Heart right ventricle (tissue), 16 donors: ENCODE results near the gene TAAR2. TPM values are rescaled to one million over a fixed set of nuclear protein-coding genes. Genes with fewer than 3 reads are reported as not detected.

Experiments
- ATAC-seq, 8 donors: fragments of 200-7000 bp; cut with Tn5 transposase; one replicate each; pipeline ENCODE4 v1.9.1; 2020; ENCODE audit warnings: mild to moderate bottlenecking in 8 of 8, moderate library complexity in 8 of 8, moderate number of reproducible peaks in 1 of 8
- DNase-seq, 2 donors: peaks; one replicate each; pipeline ENCODE4 v3.0.0-alpha.2; 2020
- H3K27ac ChIP-seq, 10 donors: fragments of 200-600 bp; sonication (generic) in 2 of 10; one replicate each; pipeline versions ENCODE4 v1.5.0 to v1.8.0; 2020 to 2022; ENCODE audit warnings: mild to moderate bottlenecking in 3 of 10
- H3K27me3 ChIP-seq, 7 donors: fragments of 200-600 bp; one replicate each; pipeline ENCODE4 v1.8.0; 2021 to 2022; ENCODE audit warnings: mild to moderate bottlenecking in 2 of 7
- H3K36me3 ChIP-seq, 9 donors: fragments of 200-600 bp; sonication (generic) in 1 of 9; one replicate each; pipeline versions ENCODE4 v1.5.0 to v1.8.0; 2020 to 2022; ENCODE audit warnings: mild to moderate bottlenecking in 2 of 9
- H3K4me1 ChIP-seq, 9 donors: fragments of 200-600 bp; sonication (generic) in 1 of 9; one replicate each; pipeline versions ENCODE4 v1.5.0 to v1.8.0; 2020 to 2022; ENCODE audit warnings: mild to moderate bottlenecking in 4 of 9
- H3K4me3 ChIP-seq, 10 donors: fragments of 200-600 bp; sonication (generic) in 2 of 10; one replicate each; pipeline versions ENCODE4 v1.5.0 to v1.8.0; 2020 to 2022; ENCODE audit warnings: mild to moderate bottlenecking in 7 of 10, moderate library complexity in 2 of 10
- H3K9me3 ChIP-seq, 11 donors: fragments of 200-600 bp in 10 of 11; sonication (generic) in 2 of 11; one replicate each; pipeline versions ENCODE4 v1.5.0 to v1.8.0; 2013 to 2022; ENCODE audit warnings: mild to moderate bottlenecking in 2 of 11, control low read depth in 1 of 11, moderate library complexity in 1 of 11
- WGBS, 2 donors: extraction: QIAGEN DNeasy Blood & Tissue Kit; methylation state at CpG; one replicate each; pipeline ENCODE4 v1.1.7; 2013; ENCODE audit warnings: inconsistent platforms in 1 of 2; 5-methylcytosine and 5-hydroxymethylcytosine counted together
- intact Hi-C, 10 donors: fragments of 100-400 bp; cut with DNase I; formaldehyde crosslinking; loops; one replicate each; pipeline versions ENCODE4 v1.11.1 to v1.14.2; 2022
- polyA plus RNA-seq, 2 donors: library from polyadenylated mRNA; stranded (reverse); fragments of 200-250 nt; gene quantifications; one replicate each; pipeline ENCODE4 v1.2.3, GENCODE V29; 2013
- total RNA-seq, 10 donors: library from RNA; stranded (reverse); fragmentation: NEBNext Ultra II Directional in 3 of 10; extraction: Animal tissue kit (Norgen Biotek cat#: 25700) in 3 of 10; gene quantifications; one replicate each; pipeline versions ENCODE4 v1.2.1 to v1.2.4, GENCODE V29; 2021 to 2023
- TF ChIP-seq, protein P1 (sequence below), 9 donors: fragments of 200-600 bp; sonication (generic) in 2 of 9; IDR thresholded peaks; one replicate each; pipeline versions ENCODE4 v1.5.0 to v1.8.0; 2021 to 2022; ENCODE audit warnings: antibody characterized with exemption in 9 of 9, mild to moderate bottlenecking in 5 of 9, moderate library complexity in 1 of 9
- donor health status: Arrhythmogenic right ventricular cardiomyopathy.
- donor health status: ischemic (EF 13 %, LVEDD 7.1; RV severe dilation, severe dysfunction).
- donor health status: healthy with polysubstance abuse.
- donor health status: DM: no; HTN: yes; CAD: no.
- donor health status: DM: no; HTN: no; CAD: no.
- donor health status: ischemic (EF 25% LVEDD 6.9; RV normal size, moderate dysfunction).
- donor health status: ischemic (EF 25% LVEDD 5.7; RV mildly dilated, moderate dysfunction).
- donor health status: healthy.
- donor health status: DM: yes; HTN: yes; CAD: no.
- donor health status: Ischemic cardiomyopathy.
- donor health status: ischemic (EF 35%, LVEDD 5.7; RV mildly dilated, moderate dysfunction).
- donor health status: nonischemic (EF 11% LVEDD 7.7; RV severe dilation, severe dysfunction).
- donor health status: DM: yes; HTN: yes; CAD: no.
- donor health status: PGD.
- donor health status: ischemic (EF 29% LVEDD 5.4; RV normal size, mild dysfunction).
- donor health status: nonischemic (EF 23%, LVEDD 6.1; RV moderate dilation, normal function).

TAAR2 gene
- total and polyA plus RNA-seq, 12 donors: not detected

DNA sequence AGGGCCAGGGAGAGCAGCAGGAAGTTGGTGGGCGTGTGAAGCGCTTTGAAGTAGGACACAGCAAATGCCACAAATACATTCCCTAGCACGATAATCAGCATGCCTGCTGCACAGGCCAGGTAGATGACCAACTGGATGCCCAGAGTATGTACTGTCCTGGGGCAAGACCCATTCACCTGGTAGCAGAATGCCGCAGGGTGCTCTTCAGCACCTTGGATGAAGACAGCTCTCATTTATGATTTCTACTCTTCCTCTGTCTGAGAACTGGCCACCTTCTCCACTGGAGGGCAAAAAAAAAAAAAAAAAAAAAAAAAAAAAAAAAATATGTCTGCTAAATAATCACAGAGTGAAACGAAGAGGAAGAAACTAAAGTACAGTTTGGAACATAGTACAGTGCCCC lies 34.6 kb downstream of the TAAR2 start, which contains the start of gene TAAR5:
Gene TAAR5 (minus strand): TSS at position 288 of the 400 bp plus-strand sequence. CDS start 55 bp downstream, at position 233.
- TF ChIP-seq, protein P1, sequence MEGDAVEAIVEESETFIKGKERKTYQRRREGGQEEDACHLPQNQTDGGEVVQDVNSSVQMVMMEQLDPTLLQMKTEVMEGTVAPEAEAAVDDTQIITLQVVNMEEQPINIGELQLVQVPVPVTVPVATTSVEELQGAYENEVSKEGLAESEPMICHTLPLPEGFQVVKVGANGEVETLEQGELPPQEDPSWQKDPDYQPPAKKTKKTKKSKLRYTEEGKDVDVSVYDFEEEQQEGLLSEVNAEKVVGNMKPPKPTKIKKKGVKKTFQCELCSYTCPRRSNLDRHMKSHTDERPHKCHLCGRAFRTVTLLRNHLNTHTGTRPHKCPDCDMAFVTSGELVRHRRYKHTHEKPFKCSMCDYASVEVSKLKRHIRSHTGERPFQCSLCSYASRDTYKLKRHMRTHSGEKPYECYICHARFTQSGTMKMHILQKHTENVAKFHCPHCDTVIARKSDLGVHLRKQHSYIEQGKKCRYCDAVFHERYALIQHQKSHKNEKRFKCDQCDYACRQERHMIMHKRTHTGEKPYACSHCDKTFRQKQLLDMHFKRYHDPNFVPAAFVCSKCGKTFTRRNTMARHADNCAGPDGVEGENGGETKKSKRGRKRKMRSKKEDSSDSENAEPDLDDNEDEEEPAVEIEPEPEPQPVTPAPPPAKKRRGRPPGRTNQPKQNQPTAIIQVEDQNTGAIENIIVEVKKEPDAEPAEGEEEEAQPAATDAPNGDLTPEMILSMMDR (IDR thresholded peaks at IDR 0.05): no peak
- Histone ChIP-seq H3K27me3 (peaks cover 0 to 13% (median 0%) of the 10 kb centered on the region in 7 donors), H3K4me1 (no peaks in the 10 kb centered on the region), H3K36me3 (no peaks in the 10 kb centered on the region), H3K4me3 (no peak within 1 kb of the TSS), H3K9me3 (no peaks in the 10 kb centered on the region), H3K27ac (no peak within 1 kb of the TSS)
- intact Hi-C loops: no loop called here
- ATAC-seq (no peak), DNase-seq (no peak)
- WGBS, 2 donors: 70 to 80% methylated on average over 5 of the region's 5 CpGs

DNA sequence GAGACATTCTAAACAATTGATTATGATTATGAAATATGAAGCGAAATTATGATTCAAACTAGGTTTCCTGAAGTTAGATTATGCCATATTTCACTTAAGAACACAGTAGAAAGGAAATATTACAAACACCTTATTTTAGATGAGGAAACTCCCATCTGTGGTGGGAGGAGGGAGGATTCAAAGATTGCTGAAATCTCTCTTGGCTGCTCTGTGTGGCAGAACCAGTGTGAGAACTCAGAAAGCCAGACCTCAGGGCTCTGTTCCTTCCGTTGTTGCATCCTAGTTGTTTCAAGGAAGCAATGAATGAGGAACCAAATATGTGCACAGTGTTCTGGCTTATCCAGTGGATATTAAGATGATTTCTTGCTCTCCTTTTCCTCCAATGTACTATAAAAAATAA lies 36.7 kb downstream of the TAAR2 start:
- ATAC-seq (peak in 1 of 8 donors; percentile 20), DNase-seq (no peak)
- no peaks in the 10 kb centered on the region for H3K4me1 ChIP-seq
- intact Hi-C loops: no loop called here
- TF ChIP-seq, protein P1 (IDR thresholded peaks at IDR 0.05): no peak
- H3K36me3 ChIP-seq: no peaks in the 10 kb centered on the region
- no peak overlapping the region for H3K27ac ChIP-seq
- no peaks in the 10 kb centered on the region for H3K9me3 ChIP-seq
- no peak overlapping the region for H3K4me3 ChIP-seq
- WGBS, 2 donors: 57 to 70% methylated on average over 2 of the region's 2 CpGs
- H3K27me3 ChIP-seq: peaks cover 0 to 13% (median 0%) of the 10 kb centered on the region in 7 donors

DNA sequence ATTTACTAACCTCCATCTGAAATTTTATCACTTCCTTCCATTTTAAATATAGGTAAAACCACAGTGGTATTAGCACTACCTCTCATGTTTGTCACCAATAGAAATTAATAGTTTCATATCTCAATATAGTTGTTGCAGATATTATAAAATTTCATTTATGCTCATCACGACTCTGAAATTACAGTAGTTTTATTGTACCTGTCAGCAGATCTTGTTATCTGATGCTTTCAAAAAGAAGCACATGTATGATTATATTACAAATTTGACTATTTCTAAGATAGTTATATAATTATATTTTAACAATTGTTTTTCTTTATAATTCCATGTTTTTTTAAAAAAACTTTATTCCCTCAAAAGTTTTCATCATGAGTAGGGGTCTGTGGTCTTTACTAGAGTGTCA lies 39.4 kb downstream of the TAAR2 start:
- ATAC-seq: no peak
- Histone ChIP-seq H3K36me3 (no peaks in the 10 kb centered on the region), H3K4me1 (no peaks in the 10 kb centered on the region), H3K27ac (no peak overlapping the region), H3K27me3 (peaks cover 0 to 10% (median 0%) of the 10 kb centered on the region in 7 donors), H3K9me3 (peaks cover 0 to 10% (median 0%) of the 10 kb centered on the region in 11 donors), H3K4me3 (no peak overlapping the region)
- WGBS, 2 donors: 71 to 83% methylated on average over 1 of the region's 1 CpG
- intact Hi-C loops: no loop called here
- TF ChIP-seq, protein P1 (IDR thresholded peaks at IDR 0.05): no peak
- no peak for DNase-seq

DNA sequence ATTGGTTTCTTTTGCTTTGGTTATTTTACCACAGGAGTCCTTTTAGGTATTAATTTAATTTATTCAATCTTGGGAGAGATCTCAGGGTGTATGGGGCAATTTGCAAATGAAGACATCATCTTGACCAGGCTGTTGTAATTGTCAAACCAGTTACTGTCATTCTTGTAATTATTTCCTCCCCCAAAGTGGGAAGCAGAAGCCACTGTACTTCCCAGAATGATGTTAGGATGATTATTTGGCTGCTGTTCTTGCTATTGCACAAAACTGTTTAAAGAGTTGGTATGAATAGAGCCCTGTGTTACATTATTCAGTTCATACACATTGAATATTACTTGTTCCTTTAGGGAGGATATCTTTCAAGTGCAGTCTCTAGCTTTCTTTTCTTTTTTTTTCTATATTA lies 52.3 kb downstream of the TAAR2 start:
- ATAC-seq (no peak), DNase-seq (no peak)
- intact Hi-C loops: no loop called here
- TF ChIP-seq, protein P1 (IDR thresholded peaks at IDR 0.05): no peak
- peaks cover 0 to 8% (median 0%) of the 10 kb centered on the region in 9 donors for H3K4me1 ChIP-seq
- H3K36me3 ChIP-seq: no peaks in the 10 kb centered on the region
- no peak overlapping the region for H3K27ac ChIP-seq
- no peaks in the 10 kb centered on the region for H3K9me3 ChIP-seq
- H3K27me3 ChIP-seq: peaks cover 0 to 34% (median 19%) of the 10 kb centered on the region in 7 donors
- H3K4me3 ChIP-seq: no peak overlapping the region
